Fibroblast of gingiva (primary cell): ENCODE results near the gene NUAK2.
"Not testable (repeated sequence)": the region's sequence is repeated elsewhere in the genome, so short reads cannot be mapped to it uniquely, and the experiment has no call there.

Experiments
- DNase-seq: peaks from one replicate; pipeline ENCODE4 v3.0.0-alpha.2; 2011; ENCODE audit warnings: low read depth

Gene NUAK2

GRCh38 chr1:205318231-205318991 lies 3.1 kb downstream of the NUAK2 start:
- DNase-seq = no peak

- no peak for DNase-seq
Measured at GRCh38 chr1:205317311-205317917, 4.1 kb downstream of the NUAK2 start.

- DNase-seq = no peak
Measured at GRCh38 chr1:205316161-205316566, 5.4 kb downstream of the NUAK2 start.

- no peak for DNase-seq
Measured at GRCh38 chr1:205315008-205315618, 6.4 kb downstream of the NUAK2 start.

- DNase-seq = peak; percentile 83
Measured at GRCh38 chr1:205313563-205314308, 7.8 kb downstream of the NUAK2 start.

GRCh38 chr1:205312866-205313562 lies 8.5 kb downstream of the NUAK2 start:
- no peak for DNase-seq

GRCh38 chr1:205310976-205311704 lies 10.4 kb downstream of the NUAK2 start:
- no peak for DNase-seq

- no peak for DNase-seq
Measured at GRCh38 chr1:205309741-205310140, 11.8 kb downstream of the NUAK2 start.

- DNase-seq = no peak
Measured at GRCh38 chr1:205306929-205307566, 14.5 kb downstream of the NUAK2 start.

GRCh38 chr1:205304695-205305070 lies 16.9 kb downstream of the NUAK2 start:
- DNase-seq = no peak

GRCh38 chr1:205304046-205304694 lies 17.4 kb downstream of the NUAK2 start:
- no peak for DNase-seq

GRCh38 chr1:205303247-205303888 lies 18.2 kb downstream of the NUAK2 start:
- DNase-seq = no peak

- DNase-seq = peak; percentile 42
Measured at GRCh38 chr1:205301842-205302588, 19.5 kb downstream of the NUAK2 start.

GRCh38 chr1:205301205-205301821 lies 20.2 kb downstream of the NUAK2 start:
- peak; percentile 94 for DNase-seq

- no peak for DNase-seq
Measured at GRCh38 chr1:205300149-205300548, 21.4 kb downstream of the NUAK2 start.

GRCh38 chr1:205298191-205298994 lies 23.2 kb downstream of the NUAK2 start:
- peak; percentile 93 for DNase-seq

GRCh38 chr1:205297546-205298177 lies 23.9 kb downstream of the NUAK2 start:
- DNase-seq = not testable (repeated sequence)
